ENCODE data around the gene ATP5PD.
"Not testable (repeated sequence)": the region's sequence is repeated elsewhere in the genome, so short reads cannot be mapped to it uniquely, and the experiment has no call there.

The ATP5PD gene

DNA sequence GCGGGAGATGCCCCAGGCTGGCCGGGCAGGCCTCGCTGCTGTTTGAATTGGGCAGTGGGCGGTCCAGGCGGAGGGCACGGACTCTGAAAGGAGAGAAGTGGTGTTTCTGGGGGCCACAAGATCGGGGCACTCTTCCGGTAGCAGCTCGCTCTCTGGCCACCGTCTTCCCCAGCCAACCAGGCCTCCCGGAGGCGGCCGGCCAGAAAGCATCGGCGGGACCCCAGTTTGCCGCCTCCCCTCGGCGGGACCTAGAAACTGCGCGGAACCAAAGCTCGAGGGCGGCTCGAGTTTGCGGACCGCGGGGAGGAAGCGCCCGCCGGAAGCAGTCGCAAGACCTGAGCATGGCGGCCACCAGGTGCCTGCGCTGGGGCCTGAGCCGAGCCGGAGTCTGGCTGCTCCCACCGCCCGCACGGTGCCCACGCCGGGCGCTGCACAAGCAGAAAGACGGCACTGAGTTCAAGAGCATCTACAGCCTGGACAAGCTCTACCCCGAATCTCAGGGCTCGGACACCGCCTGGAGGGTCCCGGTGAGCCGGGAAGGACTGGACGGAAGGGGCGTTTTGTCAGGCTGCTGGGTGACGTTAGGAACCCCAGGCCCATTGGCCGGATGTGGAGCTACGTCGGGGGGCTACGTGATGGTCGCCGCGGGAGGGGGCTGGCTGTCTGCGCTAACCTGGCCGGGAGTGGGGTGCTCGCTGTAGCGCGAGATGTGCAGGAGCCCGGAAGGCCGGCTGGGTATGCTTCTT is 34.2 kb downstream of the ATP5PD start, which contains the start of gene MRPL58:
TSS of gene MRPL58 (plus strand) at position 325 of the 746 bp plus-strand sequence. CDS start at position 342, 17 bp downstream.
- DNase-seq: peak; percentile 67

DNA sequence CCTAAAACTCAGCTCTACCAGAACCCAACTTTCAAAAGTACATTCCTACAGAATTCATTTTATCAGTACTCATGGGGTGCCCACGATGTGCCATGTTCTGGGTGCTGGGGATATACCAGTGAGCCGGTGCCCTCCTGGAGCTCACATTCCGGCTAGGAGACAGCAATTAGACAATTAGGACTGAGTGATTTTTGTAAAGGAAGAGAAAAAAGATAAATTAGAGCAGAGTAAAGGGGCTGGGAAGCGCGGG is 34.7 kb downstream of the ATP5PD start:
- DNase-seq: no peak

DNA sequence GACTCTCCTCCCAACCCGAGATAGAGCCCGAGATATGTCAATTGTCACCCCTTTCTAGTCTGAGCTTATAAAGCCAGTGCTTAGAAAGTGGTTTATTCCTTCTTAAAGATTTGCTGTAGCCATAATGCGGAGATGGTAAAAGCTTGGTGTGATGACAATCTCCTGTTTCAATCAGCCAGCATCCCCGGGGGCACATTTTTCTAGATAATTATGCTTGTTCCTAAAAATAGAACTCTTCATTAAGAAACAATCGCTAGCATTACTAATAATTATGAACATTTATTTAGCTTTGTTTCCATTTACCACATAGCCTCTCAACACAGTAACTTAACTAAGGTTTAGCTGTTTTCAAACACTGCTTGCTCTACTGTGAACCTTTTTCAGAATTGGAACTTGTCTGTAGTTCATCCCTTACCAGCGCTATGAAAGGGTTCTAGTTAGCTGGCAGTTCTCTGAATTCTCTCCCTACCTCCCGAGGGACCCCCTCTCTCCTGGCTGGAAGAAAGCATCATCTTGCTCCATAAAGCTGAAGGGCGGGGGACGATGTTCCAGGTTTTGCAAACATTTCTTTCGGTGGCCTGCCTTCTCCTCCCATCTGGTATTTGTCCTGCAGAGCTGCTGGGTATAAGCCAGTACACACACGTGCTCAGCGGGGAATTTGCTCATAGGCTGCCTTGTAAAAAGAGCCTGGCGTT is 35.2 kb downstream of the ATP5PD start:
- DNase-seq: no peak

DNA sequence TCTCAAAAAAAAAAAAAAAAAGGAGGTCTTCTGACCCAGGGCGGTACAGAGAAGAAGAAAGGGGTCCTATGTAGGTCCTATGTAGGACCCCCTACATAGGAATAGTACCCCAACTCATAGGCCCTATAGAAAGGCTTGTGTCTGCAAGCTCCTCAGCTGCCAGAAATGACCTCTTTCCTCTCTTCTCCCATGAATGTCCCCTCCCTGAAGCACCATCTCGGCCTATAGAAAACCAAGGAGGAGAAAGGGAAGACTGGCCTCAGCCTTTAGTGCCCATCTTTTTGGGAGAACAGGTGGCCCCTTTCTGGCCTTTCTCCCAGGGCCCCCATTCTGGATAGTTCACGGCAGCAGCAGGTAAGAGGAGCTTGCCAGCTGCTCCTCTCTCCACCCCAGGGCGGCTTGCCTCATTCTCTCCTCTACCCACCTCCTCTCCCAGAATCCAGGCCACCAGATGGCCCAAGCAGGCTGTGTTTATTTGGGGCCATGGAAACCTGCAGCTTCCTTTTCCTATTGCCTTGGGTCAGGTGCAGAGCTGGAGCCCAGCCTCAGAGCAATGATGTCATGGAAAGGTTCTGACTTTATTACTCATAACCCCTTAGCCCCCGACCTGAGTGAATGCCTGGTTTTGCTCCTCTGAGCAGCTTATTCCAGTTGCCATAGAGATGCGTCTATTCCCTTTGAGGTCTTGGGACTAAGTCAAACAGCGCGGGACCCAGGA is 35.9 kb downstream of the ATP5PD start:
- no peak for DNase-seq

DNA sequence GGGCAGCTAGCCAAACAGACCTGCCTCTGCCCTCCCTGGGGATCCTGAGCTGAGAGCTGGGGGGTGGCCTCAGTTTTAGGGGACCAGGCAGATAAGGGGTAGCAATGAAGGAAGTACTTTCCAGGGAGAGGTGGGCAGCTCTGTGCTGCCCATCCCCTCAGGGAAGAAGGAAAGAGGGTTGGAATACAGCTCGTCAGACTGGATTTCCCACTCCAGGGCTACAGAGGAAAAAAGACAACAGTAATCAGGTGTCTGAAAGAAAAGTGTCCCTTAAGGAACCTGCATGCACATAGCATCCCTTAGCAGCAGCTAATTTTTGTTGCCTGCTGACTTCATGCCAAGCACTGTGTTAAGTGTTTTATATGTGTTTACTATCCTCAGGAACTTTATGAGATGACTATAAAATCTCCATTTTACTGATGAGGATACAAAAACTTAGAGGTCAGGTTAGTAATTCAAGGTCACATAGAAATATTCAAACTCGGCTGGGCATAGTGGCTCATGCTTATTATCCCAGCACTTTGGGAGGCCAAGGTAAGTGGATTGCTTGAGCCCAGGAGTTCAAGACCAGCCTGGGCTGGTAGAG is 37.5 kb downstream of the ATP5PD start:
- no peak for DNase-seq

DNA sequence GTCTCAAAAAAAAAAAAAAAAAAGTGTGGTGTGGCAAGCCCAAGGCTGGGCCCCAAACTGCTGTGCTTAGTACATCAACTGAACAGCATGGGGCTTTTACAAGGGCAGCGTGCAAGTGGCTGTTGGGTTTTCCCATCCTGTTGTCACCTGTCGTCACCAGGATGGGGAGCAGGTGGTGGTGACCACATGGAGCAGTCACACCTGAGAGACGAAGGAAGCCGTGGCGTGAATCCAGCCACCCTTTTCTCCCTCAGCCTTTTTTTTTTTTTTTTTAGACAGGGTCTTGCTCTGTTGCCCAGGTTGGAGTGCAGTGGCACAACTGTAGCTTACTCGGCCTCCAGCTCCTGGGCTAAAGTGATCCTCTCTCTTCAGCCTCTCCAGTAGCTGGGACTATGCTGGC is 38.4 kb downstream of the ATP5PD start:
- no peak for DNase-seq

DNA sequence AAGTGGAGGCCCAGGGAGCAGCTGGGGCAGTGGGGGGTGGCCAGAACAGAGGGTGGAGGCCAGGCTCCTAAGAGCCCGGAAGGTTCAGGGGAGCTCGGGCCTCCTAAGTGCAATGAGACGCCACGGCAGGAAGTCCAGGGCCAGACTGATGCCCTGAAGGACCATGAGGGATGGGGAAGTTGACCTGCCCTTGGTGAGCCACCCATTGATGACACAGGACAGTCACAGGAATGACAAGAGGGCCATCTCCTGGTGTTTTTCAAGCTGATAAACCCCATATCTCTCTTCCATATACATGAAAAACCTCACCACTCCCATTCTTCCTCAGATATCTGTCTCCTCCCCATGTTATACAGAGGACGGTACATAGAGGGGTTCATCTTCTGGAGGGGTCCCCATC is 40.1 kb downstream of the ATP5PD start:
- no peak for DNase-seq

DNA sequence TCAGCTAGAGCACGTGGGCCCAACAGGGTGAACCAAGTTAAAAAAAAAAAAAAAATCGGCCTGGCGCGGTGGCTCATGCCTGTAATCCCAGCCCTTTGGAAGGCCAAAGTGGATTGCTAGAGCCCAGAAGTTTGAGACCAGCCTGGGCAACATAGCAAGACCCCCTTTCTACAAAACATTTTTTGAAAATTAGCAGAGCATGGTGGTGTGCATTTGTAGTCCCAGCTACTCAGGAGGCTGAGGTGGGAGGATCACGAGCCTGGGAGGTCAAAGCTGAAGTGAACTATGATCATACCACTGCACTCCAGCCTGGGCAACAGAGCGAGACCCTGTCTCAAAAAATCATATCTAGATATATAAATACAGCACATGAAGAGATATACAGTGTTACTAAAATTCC is 40.7 kb downstream of the ATP5PD start:
- not testable (repeated sequence) for DNase-seq

DNA sequence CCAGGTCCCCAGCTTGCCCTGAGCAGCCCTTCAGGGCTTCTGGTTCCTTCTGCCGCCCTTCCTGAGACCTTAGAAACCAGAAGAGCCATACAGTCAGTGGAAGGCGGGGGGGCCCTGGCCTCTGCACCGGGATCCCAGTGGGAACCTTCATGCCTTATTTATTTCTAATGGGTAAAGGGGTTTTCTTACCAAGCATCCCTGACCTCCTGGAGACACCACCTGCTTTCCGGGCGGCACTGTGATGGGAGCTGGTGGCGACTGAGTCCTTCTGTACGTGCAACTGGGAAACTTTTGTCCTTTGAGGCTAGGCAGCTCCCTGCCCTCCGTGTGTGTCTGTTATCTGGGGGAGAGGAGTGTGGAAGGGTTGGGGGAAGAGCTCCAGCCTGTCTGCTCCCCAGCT is 41.5 kb downstream of the ATP5PD start:
- DNase-seq: no peak

DNA sequence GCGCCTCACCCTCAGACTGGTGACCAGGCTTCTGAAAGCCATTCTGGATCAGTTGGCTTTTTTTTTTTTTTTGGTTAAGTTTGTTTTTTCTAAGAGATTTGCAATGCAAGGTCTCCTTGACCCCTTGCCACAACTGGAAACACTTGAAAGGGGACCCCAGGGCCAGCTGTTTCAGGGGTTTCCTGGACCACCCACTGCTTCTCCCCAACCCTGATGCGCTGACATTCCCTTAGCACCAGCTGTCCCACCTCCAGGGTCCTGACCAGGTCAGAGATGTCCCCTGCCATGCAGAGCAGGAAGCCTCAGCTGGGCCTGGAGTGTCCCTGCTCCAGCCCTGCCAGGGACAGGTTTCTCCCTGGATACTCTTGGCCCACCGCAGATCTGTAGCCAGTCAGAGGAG is 42.4 kb downstream of the ATP5PD start:
- no peak for DNase-seq

DNA sequence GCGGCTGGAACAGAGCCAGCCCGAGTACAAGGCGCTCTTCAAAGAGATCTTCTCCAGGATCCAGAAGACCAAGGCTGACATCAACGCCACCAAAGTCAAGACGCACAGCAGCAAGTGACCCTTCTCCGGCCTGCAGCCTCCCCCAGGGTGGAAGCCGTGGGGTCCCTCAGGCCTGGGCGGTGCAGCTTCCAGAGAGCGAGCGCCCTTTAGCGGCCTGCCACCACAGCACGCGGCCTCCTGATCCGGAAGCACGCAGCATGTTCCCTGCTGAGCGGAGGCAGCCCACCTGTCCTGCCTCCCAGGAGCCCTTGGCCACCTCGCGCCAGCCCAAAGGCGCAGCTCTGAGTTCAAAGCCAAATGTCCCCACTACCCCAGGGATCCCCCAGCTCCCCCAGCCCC is 42.8 kb downstream of the ATP5PD start:
- no peak for DNase-seq

DNA sequence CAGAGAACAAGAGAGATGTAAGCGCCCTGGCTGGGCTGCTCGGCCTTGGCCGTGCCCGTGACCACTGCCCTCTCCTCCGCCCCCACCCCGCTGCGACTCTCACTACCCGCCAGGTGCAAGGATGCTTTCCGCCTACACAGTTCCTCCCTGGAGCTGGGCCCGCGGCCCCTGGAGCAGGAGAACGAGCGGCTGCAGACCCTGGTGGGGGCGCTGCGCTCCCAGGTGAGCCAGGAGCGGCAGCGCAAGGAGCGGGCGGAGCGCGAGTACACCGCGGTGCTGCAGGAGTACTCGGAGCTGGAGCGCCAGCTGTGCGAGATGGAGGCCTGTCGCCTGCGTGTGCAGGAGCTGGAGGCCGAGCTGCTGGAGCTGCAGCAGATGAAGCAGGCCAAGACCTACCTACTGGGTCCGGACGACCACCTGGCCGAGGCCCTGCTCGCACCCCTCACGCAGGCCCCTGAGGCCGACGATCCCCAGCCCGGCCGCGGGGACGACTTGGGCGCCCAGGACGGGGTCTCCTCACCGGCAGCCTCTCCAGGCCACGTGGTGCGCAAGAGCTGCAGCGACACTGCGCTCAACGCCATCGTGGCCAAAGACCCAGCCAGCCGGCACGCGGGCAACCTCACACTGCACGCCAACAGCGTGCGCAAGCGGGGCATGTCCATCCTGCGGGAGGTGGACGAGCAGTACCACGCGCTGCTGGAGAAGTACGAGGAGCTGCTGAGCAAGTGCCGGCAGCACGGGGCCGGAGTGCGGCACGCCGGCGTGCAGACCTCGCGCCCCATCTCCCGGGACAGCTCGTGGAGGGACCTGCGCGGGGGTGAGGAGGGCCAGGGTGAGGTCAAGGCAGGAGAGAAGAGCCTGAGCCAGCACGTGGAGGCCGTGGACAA is 43.5 kb downstream of the ATP5PD start:
- no peak for DNase-seq

DNA sequence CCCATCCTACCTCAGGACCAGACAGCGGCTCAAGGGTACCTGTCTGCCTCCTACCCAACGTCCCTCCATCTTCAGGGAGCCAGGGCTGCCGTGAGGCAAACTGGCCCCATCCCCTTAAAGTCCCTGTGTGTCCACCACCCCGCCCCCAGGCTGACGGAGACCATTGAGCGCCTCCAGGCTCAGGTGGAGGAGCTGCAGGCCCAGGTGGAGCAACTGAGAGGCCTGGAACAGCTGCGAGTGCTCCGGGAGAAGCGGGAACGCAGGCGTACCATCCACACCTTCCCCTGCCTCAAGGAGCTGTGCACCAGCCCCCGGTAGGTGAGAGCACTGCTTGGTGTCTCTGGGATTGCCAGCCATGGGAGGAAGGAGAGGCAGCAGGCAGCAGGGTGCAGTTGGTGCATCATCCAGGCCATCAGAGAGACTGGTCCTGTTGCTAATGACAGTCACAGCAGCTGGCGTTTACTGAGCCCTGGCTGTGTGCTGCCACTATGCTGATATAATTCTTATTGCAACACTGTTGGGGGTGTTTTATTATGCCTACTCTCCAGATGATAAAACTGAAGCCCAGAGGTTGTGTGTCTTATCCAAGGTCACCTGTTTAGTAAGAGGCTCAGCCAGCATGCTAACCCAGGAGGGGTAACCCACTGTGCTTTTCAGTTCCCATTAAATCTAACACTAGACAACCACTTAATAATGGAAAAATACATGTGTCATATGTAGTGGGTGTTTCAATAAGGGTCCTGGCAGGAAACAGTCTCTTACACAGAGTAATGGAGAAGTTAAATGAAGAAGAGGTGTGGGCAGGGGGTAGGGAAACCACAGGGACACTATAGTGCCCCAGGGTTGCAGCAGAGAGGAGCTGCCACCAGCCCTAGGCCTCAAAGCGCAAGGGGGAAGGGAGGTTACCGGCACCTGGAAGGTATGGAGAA is 44.6 kb downstream of the ATP5PD start:
- no peak for DNase-seq

DNA sequence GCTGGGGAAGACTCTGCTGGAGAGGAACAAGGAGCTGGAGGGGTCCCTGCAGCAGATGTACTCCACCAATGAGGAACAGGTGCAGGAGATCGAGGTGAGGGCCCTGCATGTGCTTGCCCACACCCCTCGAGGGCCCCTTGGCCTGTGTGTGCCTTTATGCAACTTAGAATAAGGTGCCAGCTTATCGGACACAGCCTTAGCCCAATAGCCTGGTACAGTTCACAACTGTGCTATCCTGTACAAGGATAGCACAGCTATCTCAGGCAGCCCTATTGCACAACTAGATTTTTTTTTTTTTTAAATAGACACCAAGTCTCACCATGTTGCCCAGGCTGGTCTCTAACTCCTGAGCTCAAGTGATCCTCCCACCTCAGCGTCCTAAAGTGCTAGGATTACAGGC is 47.2 kb downstream of the ATP5PD start:
- no peak for DNase-seq

DNA sequence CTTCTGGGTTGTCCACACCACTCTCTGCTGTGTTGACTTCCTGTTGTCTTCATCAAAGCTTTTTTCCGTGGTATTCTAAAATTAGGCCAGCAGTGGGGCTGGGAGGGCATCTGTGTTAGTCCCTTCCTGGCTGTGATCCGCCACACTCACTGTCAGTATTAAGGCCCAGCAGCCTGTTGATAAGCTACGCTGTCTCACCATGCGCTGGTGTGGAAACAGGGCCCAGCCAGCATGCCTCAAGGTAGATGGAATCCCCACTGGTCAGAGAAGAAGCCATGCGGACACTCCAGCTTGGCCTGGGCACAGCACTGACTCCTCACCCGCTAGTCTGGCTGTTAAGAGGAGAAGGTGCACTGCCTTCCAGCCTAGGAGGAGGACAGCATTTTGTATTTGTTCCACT is 48.0 kb downstream of the ATP5PD start:
- no peak for DNase-seq

DNA sequence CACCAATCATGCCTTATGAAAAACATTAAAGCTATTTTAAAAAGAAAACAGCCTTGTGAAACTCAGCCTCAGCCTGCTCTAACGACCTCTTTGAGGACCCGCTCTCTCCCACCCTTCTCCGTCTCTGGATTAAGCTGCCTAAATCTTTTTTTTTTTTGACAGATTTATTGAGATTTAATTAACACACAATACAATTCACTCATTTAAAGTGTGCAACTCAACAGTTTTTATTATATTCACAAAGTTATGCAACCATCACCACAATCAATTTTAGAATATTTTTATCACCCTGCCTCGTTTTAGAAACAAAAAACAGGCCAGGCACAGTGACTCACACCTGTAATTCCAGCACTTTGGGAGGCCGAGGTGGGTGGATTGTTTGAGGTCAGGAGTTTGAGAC is 50.9 kb downstream of the ATP5PD start:
- DNase-seq: no peak

DNA sequence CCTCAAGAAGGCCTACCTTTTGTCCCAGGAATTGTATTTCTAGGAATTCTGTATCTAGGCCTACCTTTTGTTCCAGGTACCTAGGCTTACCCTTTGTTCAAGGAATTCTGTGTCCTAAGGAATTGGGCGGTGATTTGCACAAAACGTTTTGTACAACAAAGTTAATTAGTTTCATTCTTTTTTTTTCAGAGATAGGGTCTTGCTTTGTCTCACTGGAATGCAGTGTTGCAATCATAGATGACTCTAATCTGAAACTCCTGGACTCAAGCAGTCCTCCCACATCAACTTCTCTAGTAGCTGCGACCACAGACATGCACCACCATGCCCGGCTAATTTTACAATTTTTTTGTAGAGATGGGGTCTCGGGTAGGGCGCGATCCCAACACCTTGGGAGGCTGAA is 52.3 kb downstream of the ATP5PD start:
- no peak for DNase-seq

DNA sequence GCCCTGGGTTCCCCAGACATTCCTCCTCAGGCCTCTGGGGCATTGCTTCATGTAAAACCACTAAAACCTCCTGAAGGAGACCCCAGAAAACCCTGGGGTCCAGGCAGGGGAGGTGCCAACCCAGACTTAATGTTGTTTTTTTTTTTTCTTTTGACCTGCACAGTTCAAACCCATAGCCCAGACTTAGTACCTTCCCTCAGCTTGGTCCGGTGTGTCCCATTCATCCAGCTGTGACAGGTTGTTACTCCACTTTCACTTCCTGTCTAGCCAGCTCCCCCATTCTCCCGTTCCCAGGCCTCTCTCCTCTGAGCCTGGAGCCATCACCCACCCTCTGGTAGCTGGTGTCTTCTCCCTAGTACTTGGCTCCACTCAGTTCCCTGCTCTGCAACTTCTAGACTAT is 54.5 kb downstream of the ATP5PD start:
- DNase-seq: no peak

DNA sequence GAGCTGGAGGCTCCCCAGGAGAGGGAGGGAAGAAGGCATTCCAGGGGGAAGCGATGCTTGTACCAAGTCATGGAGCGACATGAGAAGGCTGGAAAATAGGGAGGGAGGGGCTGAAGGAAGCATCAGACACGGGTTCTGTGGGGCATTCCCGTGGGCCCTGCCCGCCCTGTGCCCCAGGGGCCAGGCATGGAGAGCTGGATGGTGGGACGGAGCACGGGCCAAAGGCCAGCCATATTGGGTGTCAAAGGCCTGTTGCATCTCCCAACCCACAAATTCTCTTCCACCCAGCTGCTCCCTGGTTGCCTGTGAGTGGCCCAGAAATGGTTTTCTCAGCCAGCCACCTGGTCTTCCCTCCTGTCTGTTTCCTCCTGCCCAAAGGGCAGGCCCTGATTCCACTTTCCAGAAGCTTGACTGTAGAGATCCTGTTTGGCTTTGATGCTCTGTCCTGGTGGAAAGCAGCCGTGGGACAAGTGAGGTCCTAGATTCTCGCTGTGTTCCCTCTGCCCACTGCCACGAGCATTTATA is 56.1 kb downstream of the ATP5PD start:
- DNase-seq: no peak

All from 8988T (cell line).